Keratinocyte (primary cell): ENCODE results near the gene CCDC60.

ENCODE experiments used
- CTCF ChIP-seq, 3 experiments: IDR thresholded peaks in 1 of 3; conservative IDR thresholded peaks in 1 of 3; optimal IDR thresholded peaks in 1 of 3; 2 replicates in 2 of 3; 3 replicates in 1 of 3; pipeline versions ENCODE3 to v1.5.1; 2011; ENCODE audit warnings: low read length in 3 of 3, mild to moderate bottlenecking in 3 of 3, moderate library complexity in 2 of 3, control low read depth in 1 of 3, inconsistent platforms in 1 of 3; ENCODE audit not compliant: insufficient read depth in 2 of 3; ENCODE audit errors: extremely low read depth in 1 of 3
- EZH2 ChIP-seq: IDR thresholded peaks from one replicate; pipeline ENCODE4 v1.6.1; 2012; ENCODE audit warnings: inconsistent platforms, mild to moderate bottlenecking, low read length, moderate library complexity

GRCh38 chr12:119459481-119459880, 125.0 kb downstream of the CCDC60 start:
- TF ChIP-seq CTCF (optimal IDR thresholded peaks at IDR 0.05 in 1 of 3, IDR thresholded peaks at IDR 0.05 in 1 of 3, conservative IDR thresholded peaks at IDR 0.05 in 1 of 3; ENCODE audit: extremely low read depth in 1 of 3, insufficient read depth in 2 of 3, low read length in 3 of 3): no peak
- TF ChIP-seq EZH2: no peak
